HepG2 (cell line): ENCODE measurements around the gene PLCB1. TPM values are rescaled to one million over a fixed set of nuclear protein-coding genes. Genes with fewer than 3 reads are reported as not detected.

Experiments used
- ATAC-seq: fragments of 200-7000 bp; cut with Tn5 transposase; 3 replicates; pipeline ENCODE4 v1.9.1; 2020; ENCODE audit warnings: mild to moderate bottlenecking, moderate library complexity
- BruUV-seq: library from RNA; stranded (reverse); fragments of 400-500 nt; replicated peaks from 2 replicates; lab custom pipeline; 2021; lab: Mats Ljungman, UMichigan
- CTCF ChIA-PET: fragments of 300-600 bp; formaldehyde crosslinking; extraction: SDS; loops from one replicate; lab custom pipeline; 2021; ENCODE audit warnings: low total read pairs, inconsistent platforms, low intra/inter-chr PET ratio; lab: Yijun Ruan, JAX
- POLR2A ChIA-PET: fragments of 350-600 bp; sonication (Branson Sonifier 250); formaldehyde crosslinking; loops from one replicate; lab custom pipeline; 2020; ENCODE audit warnings: antibody characterized with exemption, inconsistent platforms; lab: Yijun Ruan, JAX
- DNase-seq: peaks from one replicate; pipeline ENCODE4 v3.0.0-alpha.2; 2015; ENCODE audit warnings: low spot score
- FAIRE-seq: peaks from 3 replicates; lab custom pipeline; 2011; peaks lifted over from hg19 to GRCh38; lab: Jason Lieb, UNC
- H2AFZ ChIP-seq: one replicate; pipeline ENCODE4 v1.6.1; 2011; ENCODE audit warnings: low read length, inconsistent platforms
- H3K27ac ChIP-seq: fragments of 300-600 bp; 3 replicates; pipeline ENCODE4 v1.8.0; 2011; ENCODE audit warnings: mixed run types, mild to moderate bottlenecking, mixed read lengths, low read length, inconsistent platforms; ENCODE audit not compliant: insufficient read depth; ENCODE audit errors: extremely low read length
- H3K27me3 ChIP-seq, 2 experiments: fragments of 200-600 bp in 1 of 2; 2 replicates in 1 of 2; 3 replicates in 1 of 2; pipeline versions ENCODE4 v1.6.0 to v1.8.0; 2011; ENCODE audit warnings: low read length in 2 of 2, mild to moderate bottlenecking in 2 of 2, moderate library complexity in 2 of 2, inconsistent platforms in 1 of 2; ENCODE audit not compliant: insufficient read depth in 2 of 2, control insufficient read depth in 1 of 2
- H3K36me3 ChIP-seq, 2 experiments: fragments of 200-600 bp in 1 of 2; replicated peaks in 1 of 2; 2 replicates in 1 of 2; 3 replicates in 1 of 2; pipeline versions ENCODE4 v1.5.1 to v1.8.0; 2011; ENCODE audit warnings: low read length in 2 of 2, inconsistent platforms in 1 of 2; ENCODE audit not compliant: insufficient read depth in 2 of 2, control insufficient read depth in 1 of 2
- H3K4me1 ChIP-seq: 2 replicates; pipeline ENCODE4 v1.5.1; 2012; ENCODE audit warnings: low read length, inconsistent platforms; ENCODE audit not compliant: insufficient read depth
- H3K4me2 ChIP-seq: 2 replicates; pipeline ENCODE4 v1.6.0; 2011; ENCODE audit warnings: low read depth, low read length, inconsistent platforms
- H3K4me3 ChIP-seq, 3 experiments: fragments of 200-600 bp in 1 of 3; sonication (generic), shearing (Covaris generic) in 1 of 3; replicated peaks in 1 of 3; 2 replicates each; pipeline ENCODE4 v1.5.1; 2011 to 2016; ENCODE audit warnings: low read length in 3 of 3, inconsistent platforms in 2 of 3, low read depth in 2 of 3, mild to moderate bottlenecking in 2 of 3, control low read depth in 1 of 3, mixed read lengths in 1 of 3; ENCODE audit not compliant: insufficient read depth in 1 of 3
- H3K79me2 ChIP-seq: one replicate; pipeline ENCODE4 v1.6.1; 2011; ENCODE audit warnings: low read length, inconsistent platforms; ENCODE audit not compliant: insufficient read depth
- H3K9ac ChIP-seq: 2 replicates; pipeline ENCODE4 v1.6.0; 2011; ENCODE audit warnings: mild to moderate bottlenecking, low read depth, low read length, inconsistent platforms; ENCODE audit not compliant: insufficient read depth
- H3K9me3 ChIP-seq: 2 replicates; pipeline ENCODE4 v1.5.1; 2012; ENCODE audit warnings: mild to moderate bottlenecking, low read length
- H4K20me1 ChIP-seq: 2 replicates; pipeline ENCODE4 v1.6.0; 2011; ENCODE audit warnings: inconsistent platforms, mild to moderate bottlenecking, low read length, moderate library complexity; ENCODE audit not compliant: insufficient read depth
- DPF2 ChIP-seq: sonication (generic); formaldehyde crosslinking; IDR thresholded peaks from 2 replicates; pipeline ENCODE4 v1.4.0; 2020; ENCODE audit warnings: mild to moderate bottlenecking, low read depth, missing genetic modification reagents, borderline replicate concordance
- DRAP1 ChIP-seq: IDR thresholded peaks from 2 replicates; pipeline ENCODE4 v1.6.1; 2016; ENCODE audit warnings: missing genetic modification reagents, missing compliant biosample characterization
- MAZ ChIP-seq, 2 experiments: sonication (generic) in 1 of 2; formaldehyde crosslinking in 1 of 2; IDR thresholded peaks; 2 replicates each; pipeline versions ENCODE4 v1.5.0 to v1.6.1; 2012 to 2020; ENCODE audit warnings: low read depth in 2 of 2, mild to moderate bottlenecking in 2 of 2, borderline replicate concordance in 1 of 2, improper control_type of control experiment in 1 of 2, low read length in 1 of 2, missing genetic modification reagents in 1 of 2, moderate library complexity in 1 of 2
- NFE2L1 ChIP-seq: sonication (generic); formaldehyde crosslinking; IDR thresholded peaks from 2 replicates; pipeline ENCODE4 v1.4.0; 2020; ENCODE audit warnings: missing genetic modification reagents, mild to moderate bottlenecking, borderline replicate concordance
- POGZ ChIP-seq: sonication (generic); formaldehyde crosslinking; IDR thresholded peaks from 2 replicates; pipeline ENCODE4 v1.4.0; 2020; ENCODE audit warnings: mild to moderate bottlenecking, missing genetic modification reagents
- PRPF4 ChIP-seq: fragments of 200-400 bp; formaldehyde crosslinking; IDR thresholded peaks from 2 replicates; pipeline ENCODE4 v1.6.1; 2016; ENCODE audit warnings: low read length, low read depth; ENCODE audit not compliant: poor library complexity, severe bottlenecking
- TBL1XR1 ChIP-seq: fragments of 150-350 bp; IDR thresholded peaks from 2 replicates; pipeline ENCODE4 v1.6.1; 2014; ENCODE audit warnings: borderline replicate concordance, low read length; ENCODE audit not compliant: partially characterized antibody
- ZBTB42 ChIP-seq: sonication (generic); formaldehyde crosslinking; IDR thresholded peaks from 2 replicates; pipeline ENCODE4 v1.5.0; 2020; ENCODE audit warnings: mild to moderate bottlenecking, missing genetic modification reagents
- ZC3H4 ChIP-seq: sonication (generic); formaldehyde crosslinking; IDR thresholded peaks from 2 replicates; pipeline ENCODE4 v1.4.0; 2020; ENCODE audit warnings: missing genetic modification reagents, borderline replicate concordance
- ZNF225 ChIP-seq: sonication (generic); formaldehyde crosslinking; IDR thresholded peaks from 2 replicates; pipeline ENCODE4 v1.4.0; 2020; ENCODE audit warnings: mild to moderate bottlenecking, missing genetic modification reagents
- ZNF546 ChIP-seq: sonication (generic); formaldehyde crosslinking; conservative IDR thresholded peaks from 2 replicates; pipeline ENCODE4 v1.8.1; 2023; ENCODE audit warnings: mild to moderate bottlenecking, missing genetic modification reagents
- ZSCAN25 ChIP-seq: sonication (generic); formaldehyde crosslinking; IDR thresholded peaks from 2 replicates; pipeline ENCODE4 v1.8.0; 2022; ENCODE audit warnings: mild to moderate bottlenecking, missing genetic modification reagents
- WGBS: methylation state at CpG from one replicate; pipeline ENCODE4 v1.1.6; 2017; ENCODE audit warnings: low lambda C conversion rate; 5-methylcytosine and 5-hydroxymethylcytosine counted together
- in situ Hi-C: cut with HindIII; loops from 2 replicates; pipeline ENCODE4 v1.10.0; 2017; ENCODE audit warnings: low pct_unique_long_range_greater_than_20kb; ENCODE audit not compliant: extremely low pct_ligation_motif_present
- intact Hi-C: fragments of 100-400 bp; cut with micrococcal nuclease; formaldehyde crosslinking; loops from one replicate; pipeline ENCODE4 v1.10.0; 2022; ENCODE audit not compliant: unreplicated experiment
- polyA plus RNA-seq, 8 experiments: library from polyadenylated mRNA; depleted of rRNA in 3 of 8; stranded (reverse) in 7 of 8; unstranded in 1 of 8; fragments of >200 nt; fragmentation: Illumina TruSeq in 4 of 8; extraction: Trizol in 4 of 8; gene quantifications; 2 replicates each; pipeline versions ENCODE4 v1.2.1 to v1.2.3, GENCODE V29; 2011 to 2016; ENCODE audit warnings: low read depth in 4 of 8, missing spikeins in 1 of 8, mixed read lengths in 1 of 8; ENCODE audit not compliant: insufficient read depth in 1 of 8
- total RNA-seq, 5 experiments: library from RNA; depleted of rRNA; stranded (reverse); fragments of >200 nt; fragmentation: Illumina TruSeq; extraction: Trizol; gene quantifications; 2 replicates each; pipeline ENCODE4 v1.2.3, GENCODE V29; 2016; ENCODE audit warnings: low read depth in 1 of 5

PLCB1 gene
- total and polyA plus RNA-seq, 2 of the 13 experiments (the other 11 are each of a cell fraction or from before 2014, with no cell fraction given) = 42.4 to 55.9 TPM

- WGBS = 97% methylated on average over 2 of the region's 2 CpGs
- FAIRE-seq = no peak
- no peaks in the 10 kb centered on the region for H3K27me3 ChIP-seq
- intact Hi-C loops (no loop called here), in situ Hi-C loops (no loop called here)
- peaks cover 65% of the 10 kb centered on the region for H3K79me2 ChIP-seq
- CTCF ChIA-PET = no interaction called here
- peaks cover 0 to 3% of the 10 kb centered on the region in 2 experiments; a peak in 1 of 5 replicates for H3K36me3 ChIP-seq
- H3K4me1 ChIP-seq = peaks cover 23% of the 10 kb centered on the region
- TF ChIP-seq POGZ (CRISPR knock-in tag) (no peak), TBL1XR1 (no peak), ZNF225 (CRISPR knock-in tag) (no peak), ZC3H4 (CRISPR knock-in tag) (no peak), ZBTB42 (CRISPR knock-in tag) (no peak), ZSCAN25 (CRISPR knock-in tag) (no peak), DRAP1 (no peak), ZNF546 (no peak), PRPF4 (no peak), DPF2 (no peak), NFE2L1 (no peak), MAZ (IDR thresholded peaks at IDR 0.05; ENCODE audit: borderline replicate concordance, low read depth, low read length) (no peak), MAZ (CRISPR knock-in tag; IDR thresholded peaks at IDR 0.05; ENCODE audit: low read depth) (no peak)
- H3K4me2 ChIP-seq = no peak overlapping the region
- no peak overlapping the region for H3K27ac ChIP-seq
- DNase-seq = no peak
- ATAC-seq = no peak
- H4K20me1 ChIP-seq = no peaks in the 10 kb centered on the region; the same call in 1 of the 2 replicates
- no TSS peak for BruUV-seq
- H3K9me3 ChIP-seq = no peaks in the 10 kb centered on the region
- POLR2A ChIA-PET = no interaction called here
- no peak overlapping the region for H3K4me3 ChIP-seq
- no peak overlapping the region for H3K9ac ChIP-seq
- no peak overlapping the region for H2AFZ ChIP-seq
Measured at GRCh38 chr20:8183526-8183925, 51.5 kb downstream of the PLCB1 start.
